Neural progenitor cell (in vitro differentiated cells): Measurements from ENCODE around the gene ACRBP.
A peak's percentile ranks its signal among the peaks of the same experiment; 100 is the strongest.

Experiments
- CTCF ChIP-seq: fragments of 200-600 bp; sonication (generic); IDR thresholded peaks from 2 replicates; pipeline ENCODE4 v1.5.1; 2017; ENCODE audit warnings: antibody characterized with exemption, mild to moderate bottlenecking
- EZH2 ChIP-seq: fragments of 200-600 bp; sonication (generic); IDR thresholded peaks from 2 replicates; pipeline ENCODE4 v1.6.1; 2017; ENCODE audit warnings: antibody characterized with exemption, mild to moderate bottlenecking, moderate library complexity
- EZH2phosphoT487 ChIP-seq: fragments of 200-600 bp; sonication (generic); IDR thresholded peaks from 2 replicates; pipeline ENCODE4 v1.6.1; 2017; ENCODE audit warnings: antibody characterized with exemption

- peak; percentile 12 for TF ChIP-seq CTCF
- no peak for TF ChIP-seq EZH2
- TF ChIP-seq EZH2phosphoT487: no peak
These were observed 41.6 kb downstream of the ACRBP start for GRCh38 chr12:6605421-6606330.
